GM12872 (cell line): ENCODE measurements around the gene TRIM31.

Experiments
- TF ChIP-seq, protein P1 (sequence below): IDR thresholded peaks from 3 replicates; pipeline ENCODE4 v1.5.1; 2011; ENCODE audit warnings: low read depth, mild to moderate bottlenecking, low read length, moderate library complexity; ENCODE audit not compliant: insufficient read depth

The TRIM31 gene

DNA sequence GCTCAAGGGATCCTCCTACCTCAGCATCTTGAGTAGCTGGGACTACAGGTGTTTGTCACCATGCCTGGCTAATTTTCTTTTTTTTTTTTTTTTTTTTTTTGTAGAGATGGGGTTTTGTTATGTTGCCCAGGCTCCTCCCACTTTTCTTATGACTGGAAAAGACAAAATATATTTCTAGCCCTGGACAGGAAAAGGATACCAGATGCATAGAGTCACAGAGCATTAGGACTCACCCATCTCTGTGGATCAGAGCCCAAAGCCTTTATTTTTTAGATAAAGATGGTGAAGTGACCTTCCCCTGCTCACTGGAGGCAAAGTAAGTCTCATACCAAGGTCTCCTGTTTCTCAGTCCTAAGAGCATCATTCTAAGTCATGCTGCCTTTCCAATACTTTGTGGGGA lies 44.7 kb upstream of the TRIM31 start:
- TF ChIP-seq, protein P1, sequence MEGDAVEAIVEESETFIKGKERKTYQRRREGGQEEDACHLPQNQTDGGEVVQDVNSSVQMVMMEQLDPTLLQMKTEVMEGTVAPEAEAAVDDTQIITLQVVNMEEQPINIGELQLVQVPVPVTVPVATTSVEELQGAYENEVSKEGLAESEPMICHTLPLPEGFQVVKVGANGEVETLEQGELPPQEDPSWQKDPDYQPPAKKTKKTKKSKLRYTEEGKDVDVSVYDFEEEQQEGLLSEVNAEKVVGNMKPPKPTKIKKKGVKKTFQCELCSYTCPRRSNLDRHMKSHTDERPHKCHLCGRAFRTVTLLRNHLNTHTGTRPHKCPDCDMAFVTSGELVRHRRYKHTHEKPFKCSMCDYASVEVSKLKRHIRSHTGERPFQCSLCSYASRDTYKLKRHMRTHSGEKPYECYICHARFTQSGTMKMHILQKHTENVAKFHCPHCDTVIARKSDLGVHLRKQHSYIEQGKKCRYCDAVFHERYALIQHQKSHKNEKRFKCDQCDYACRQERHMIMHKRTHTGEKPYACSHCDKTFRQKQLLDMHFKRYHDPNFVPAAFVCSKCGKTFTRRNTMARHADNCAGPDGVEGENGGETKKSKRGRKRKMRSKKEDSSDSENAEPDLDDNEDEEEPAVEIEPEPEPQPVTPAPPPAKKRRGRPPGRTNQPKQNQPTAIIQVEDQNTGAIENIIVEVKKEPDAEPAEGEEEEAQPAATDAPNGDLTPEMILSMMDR: no peak

DNA sequence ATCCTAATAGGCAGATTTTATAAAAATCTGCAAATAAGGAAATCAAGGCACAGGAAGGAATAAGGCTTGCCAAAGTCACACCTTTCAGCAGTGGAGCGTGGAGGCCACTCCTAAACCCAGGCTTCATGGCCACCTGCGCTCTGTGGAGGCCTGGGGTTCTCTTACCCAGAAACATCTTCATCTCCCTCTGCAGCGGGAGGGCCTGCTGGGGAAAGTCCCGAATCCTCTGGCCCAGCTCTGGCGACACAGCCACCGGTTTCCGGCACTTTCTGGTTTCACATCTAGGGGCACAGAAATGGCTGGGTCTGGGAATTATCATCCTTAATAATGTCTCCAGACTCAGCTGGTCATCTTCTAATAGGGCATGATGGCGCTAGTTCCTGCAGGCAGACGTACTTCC lies 43.9 kb upstream of the TRIM31 start:
- TF ChIP-seq, protein P1: no peak

DNA sequence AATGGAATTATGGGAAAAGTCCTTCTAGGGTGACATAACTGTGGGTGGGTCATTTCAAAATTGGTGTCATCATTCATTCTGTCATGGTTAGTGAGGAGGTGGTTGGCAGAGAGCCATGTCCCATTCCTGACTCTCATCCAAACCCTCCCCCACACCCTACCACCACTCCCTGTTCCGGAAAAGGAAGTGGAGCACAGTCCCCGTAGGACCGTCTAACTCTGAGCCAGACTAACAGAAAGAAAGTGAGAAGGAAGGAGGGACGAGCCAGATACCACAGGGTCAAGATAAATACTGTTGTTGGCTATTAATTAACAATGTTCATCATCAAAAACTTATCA lies 43.3 kb upstream of the TRIM31 start:
- TF ChIP-seq, protein P1: no peak

DNA sequence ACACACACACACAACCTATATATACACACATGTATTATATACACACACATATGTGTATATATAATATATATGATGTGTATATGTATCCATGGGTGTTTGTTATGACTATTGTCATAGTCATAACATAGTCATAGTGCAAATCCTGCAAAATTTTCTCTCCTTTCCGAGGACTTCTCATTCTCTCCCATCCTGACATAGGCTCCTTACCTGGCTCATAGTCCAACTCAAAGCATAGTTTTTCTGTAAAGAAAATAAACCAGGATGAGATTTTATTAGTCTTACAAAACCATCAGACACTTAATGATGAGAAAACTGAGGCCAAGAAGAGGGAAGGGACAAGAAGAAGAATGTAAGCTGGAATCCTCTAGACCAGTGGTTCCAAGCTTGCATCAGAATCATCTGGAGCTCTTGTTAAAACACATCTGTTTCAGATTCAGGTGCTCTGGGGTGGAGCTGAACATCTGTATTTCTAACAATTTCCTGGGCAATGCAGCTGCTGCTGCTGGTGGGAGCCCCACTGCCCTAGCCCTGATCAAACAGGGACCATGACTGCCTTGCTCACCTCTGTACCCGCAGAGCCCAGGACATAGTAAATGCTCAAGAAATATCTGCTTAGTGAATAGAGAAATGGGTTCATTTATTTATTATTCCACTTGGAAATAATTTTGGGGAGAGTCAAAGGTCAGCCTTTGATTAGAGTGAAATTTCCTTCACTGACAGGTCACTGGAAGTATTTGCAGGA lies 42.8 kb upstream of the TRIM31 start:
- TF ChIP-seq, protein P1: no peak

DNA sequence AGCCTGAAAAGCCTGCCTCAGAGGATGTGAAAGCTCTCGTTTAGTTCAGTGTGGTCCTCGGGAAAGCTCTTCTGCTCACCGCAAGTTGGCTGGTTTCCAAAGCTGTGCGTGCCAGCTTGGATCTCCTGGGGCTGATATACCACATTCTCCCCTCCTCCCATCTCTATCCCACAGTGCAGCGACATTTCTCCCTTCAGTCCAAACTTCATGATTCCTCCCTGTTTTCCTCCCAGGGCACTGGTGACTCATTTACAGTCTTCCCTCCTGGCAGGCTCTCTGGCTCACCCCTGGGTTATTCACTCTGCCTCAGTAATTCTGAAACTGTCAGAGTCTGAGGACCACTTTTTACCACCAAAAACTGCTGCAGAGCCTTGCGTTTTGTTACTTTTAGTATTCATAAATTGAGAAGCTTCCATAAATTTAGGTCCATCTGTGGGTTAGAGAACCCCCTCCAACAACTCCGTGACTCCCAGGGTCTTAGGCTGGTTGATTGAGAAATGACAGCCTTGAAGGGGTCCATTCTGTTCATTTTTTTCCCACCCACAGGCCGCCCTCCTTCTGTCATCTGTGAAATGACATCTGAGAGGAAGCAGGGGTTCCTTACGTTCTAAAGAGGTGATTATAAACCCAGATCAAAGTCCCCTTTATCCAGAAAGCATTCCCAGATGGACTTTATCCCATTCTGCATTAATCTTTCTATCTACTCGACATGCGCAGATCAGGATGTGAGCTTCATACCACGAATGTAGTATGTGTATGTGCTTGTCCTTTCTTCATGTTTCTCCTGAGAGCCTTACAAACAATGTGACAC lies 42.0 kb upstream of the TRIM31 start:
- TF ChIP-seq, protein P1: no peak

DNA sequence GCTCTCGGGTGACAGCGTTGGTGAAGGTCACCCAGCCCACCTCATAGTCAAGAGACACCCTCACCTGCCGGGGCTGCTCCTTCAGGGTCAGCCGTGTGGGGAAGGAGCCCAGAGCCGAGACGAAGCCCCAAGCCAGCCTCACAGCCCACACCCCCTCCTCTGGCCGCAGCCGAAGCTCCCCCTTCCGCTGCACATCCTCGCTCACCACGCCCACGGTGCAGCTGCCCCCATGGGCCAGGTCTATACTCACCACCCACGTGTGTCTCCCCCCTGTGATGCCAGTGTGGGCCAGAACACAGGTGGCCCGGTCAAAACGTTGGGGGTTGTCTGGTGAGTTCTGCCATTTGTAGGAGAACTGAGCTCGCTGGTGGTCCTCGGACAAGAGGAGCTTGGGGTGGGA lies 41.2 kb upstream of the TRIM31 start:
- TF ChIP-seq, protein P1: no peak

DNA sequence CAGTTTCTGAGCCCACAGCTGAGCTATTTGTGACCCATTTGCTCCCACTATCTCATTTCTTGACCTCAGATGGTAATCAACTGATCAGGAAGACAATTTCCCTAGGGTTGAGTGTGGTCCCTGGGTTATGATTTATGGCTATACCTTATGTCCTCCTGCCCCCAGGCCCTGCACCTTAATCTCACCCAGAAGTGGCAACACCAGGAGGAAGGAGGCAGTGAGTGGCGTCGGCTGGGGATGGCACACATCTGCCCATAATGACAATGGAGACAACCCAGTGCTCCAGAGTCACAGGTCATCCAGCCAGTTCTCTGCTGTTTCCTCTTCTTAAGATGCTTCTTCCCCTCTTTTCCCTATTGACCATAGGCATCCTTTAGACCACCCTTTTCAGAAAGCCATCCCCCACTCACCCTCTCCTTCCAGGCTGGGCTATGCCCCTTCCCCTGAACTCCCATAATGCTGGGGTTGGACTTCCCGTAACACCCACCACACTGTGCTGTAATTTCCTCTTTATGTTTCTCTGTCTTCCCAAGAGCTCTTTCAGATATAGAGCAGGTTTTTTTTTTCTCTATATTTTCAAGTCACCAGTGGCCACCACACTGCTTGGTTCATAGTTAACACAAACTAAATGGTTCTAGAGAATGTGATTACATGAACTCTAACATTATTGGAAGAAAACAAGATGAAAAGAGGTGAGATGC lies 40.2 kb upstream of the TRIM31 start:
- TF ChIP-seq, protein P1: no peak
